HCT116 (cell line): ENCODE data around the gene KCNN3. TPM values are rescaled to one million over a fixed set of nuclear protein-coding genes. Genes with fewer than 3 reads are reported as not detected.

Source experiments
- ATAC-seq: fragments of 200-7000 bp; cut with Tn5 transposase; 2 replicates; pipeline ENCODE4 v1.9.1; 2020; ENCODE audit warnings: mild to moderate bottlenecking, moderate library complexity
- BruUV-seq: library from RNA; stranded (reverse); fragments of 400-500 nt; replicated peaks from 2 replicates; lab custom pipeline; 2021; lab: Mats Ljungman, UMichigan
- CTCF ChIA-PET: fragments of 300-600 bp; sonication (Branson Sonifier 250); formaldehyde crosslinking; loops from one replicate; lab custom pipeline; 2021; ENCODE audit warnings: antibody characterized with exemption; lab: Charles Lee
- POLR2A ChIA-PET: fragments of 300-600, 350-600 bp; sonication (Branson Sonifier 250); formaldehyde crosslinking; loops from one replicate; lab custom pipeline; 2021; ENCODE audit warnings: antibody characterized with exemption; lab: Charles Lee
- RAD21 ChIA-PET, 2 experiments: fragments of 300-600 bp; sonication (Branson Sonifier 250); formaldehyde crosslinking; loops; one replicate each; lab custom pipeline; 2023; ENCODE audit warnings: low total read pairs in 2 of 2; ENCODE audit not compliant: uncharacterized antibody in 2 of 2, unreplicated experiment in 2 of 2, low non-redundant PET in 1 of 2; lab: Charles Lee
- DNase-seq: peaks from one replicate; pipeline ENCODE4 v3.0.0-alpha.2; 2010; ENCODE audit warnings: low read depth, low spot score
- H2AFZ ChIP-seq: fragments of 200-600 bp; shearing (Covaris generic), sonication (generic); 2 replicates; pipeline ENCODE4 v1.6.1; 2017; ENCODE audit warnings: low read depth, mixed run types, mixed read lengths, antibody characterized with exemption, low read length; ENCODE audit not compliant: poor library complexity, severe bottlenecking
- H3K27ac ChIP-seq: 2 replicates; pipeline ENCODE4 v1.5.1; 2012; ENCODE audit warnings: low read depth, low read length
- H3K27me3 ChIP-seq: fragments of 200-600 bp; sonication (generic); 2 replicates; pipeline ENCODE4 v1.6.1; 2016; ENCODE audit warnings: mixed run types, low read length, mixed read lengths; ENCODE audit not compliant: insufficient read depth
- H3K36me3 ChIP-seq, 2 experiments: fragments of 200-500 bp in 1 of 2; fragments of 200-600 bp in 1 of 2; sonication (Bioruptor generic) in 1 of 2; sonication (generic) in 1 of 2; 2 replicates each; pipeline versions ENCODE4 v1.5.1 to v1.6.1; 2014 to 2016; ENCODE audit warnings: low read length in 2 of 2, inconsistent platforms in 1 of 2, mixed read lengths in 1 of 2, mixed run types in 1 of 2; ENCODE audit not compliant: insufficient read depth in 2 of 2, control insufficient read depth in 1 of 2
- H3K4me1 ChIP-seq, 2 experiments: fragments of 200-600 bp in 1 of 2; sonication (generic) in 1 of 2; 2 replicates each; pipeline versions ENCODE4 v1.5.1 to v1.6.1; 2012 to 2017; ENCODE audit warnings: low read length in 2 of 2, inconsistent platforms in 1 of 2, mild to moderate bottlenecking in 1 of 2, mixed read lengths in 1 of 2, mixed run types in 1 of 2, moderate library complexity in 1 of 2; ENCODE audit not compliant: insufficient read depth in 2 of 2, control insufficient read depth in 1 of 2
- H3K4me2 ChIP-seq: fragments of 200-600 bp; sonication (generic); 2 replicates; pipeline ENCODE4 v1.6.1; 2017; ENCODE audit warnings: mixed run types, low read length, mixed read lengths
- H3K4me3 ChIP-seq, 2 experiments: fragments of 200-600 bp in 1 of 2; sonication (generic) in 1 of 2; replicated peaks in 1 of 2; 2 replicates each; pipeline ENCODE4 v1.5.1; 2011 to 2016; ENCODE audit warnings: low read length in 2 of 2, control low read depth in 1 of 2, low read depth in 1 of 2, mild to moderate bottlenecking in 1 of 2, mixed read lengths in 1 of 2, mixed run types in 1 of 2
- H3K79me2 ChIP-seq: fragments of 200-600 bp; sonication (generic); 2 replicates; pipeline ENCODE4 v1.6.1; 2017; ENCODE audit warnings: mild to moderate bottlenecking, mixed run types, low read length, moderate library complexity, mixed read lengths; ENCODE audit not compliant: insufficient read depth
- H3K9ac ChIP-seq: fragments of 200-600 bp; sonication (generic); 2 replicates; pipeline ENCODE4 v1.6.1; 2016; ENCODE audit warnings: low read length, mixed read lengths
- H3K9me2 ChIP-seq: fragments of 200-600 bp; sonication (generic), shearing (Covaris generic); 2 replicates; pipeline ENCODE4 v1.6.1; 2017; ENCODE audit warnings: mixed run types, mild to moderate bottlenecking, moderate library complexity; ENCODE audit not compliant: insufficient read depth
- H3K9me3 ChIP-seq, 2 experiments: fragments of 200-500 bp in 1 of 2; fragments of 200-600 bp in 1 of 2; sonication (Bioruptor generic) in 1 of 2; sonication (generic) in 1 of 2; 2 replicates each; pipeline ENCODE4 v1.6.1; 2014 to 2017; ENCODE audit warnings: low read length in 2 of 2, mixed read lengths in 2 of 2, inconsistent platforms in 1 of 2, low read depth in 1 of 2, mild to moderate bottlenecking in 1 of 2, mixed run types in 1 of 2, moderate library complexity in 1 of 2; ENCODE audit not compliant: control insufficient read depth in 1 of 2, insufficient read depth in 1 of 2
- H4K20me1 ChIP-seq: fragments of 200-600 bp; sonication (generic), shearing (Covaris generic); 2 replicates; pipeline ENCODE4 v1.6.1; 2017; ENCODE audit warnings: mixed run types, mild to moderate bottlenecking, moderate library complexity; ENCODE audit not compliant: insufficient read depth
- CEBPB ChIP-seq: IDR thresholded peaks from 2 replicates; pipeline ENCODE4 v1.6.1; 2012; ENCODE audit warnings: low read depth
- EZH2phosphoT487 ChIP-seq: fragments of 200-600 bp; IDR thresholded peaks from 2 replicates; pipeline ENCODE4 v1.6.1; 2018; ENCODE audit warnings: antibody characterized with exemption, borderline replicate concordance
- FOSL1 ChIP-seq: IDR thresholded peaks from 2 replicates; pipeline ENCODE4 v1.6.1; 2012; ENCODE audit warnings: low read depth
- JUND ChIP-seq: IDR thresholded peaks from 2 replicates; pipeline ENCODE4 v1.6.1; 2012
- SIN3A ChIP-seq: IDR thresholded peaks from 2 replicates; pipeline ENCODE4 v1.6.1; 2012; ENCODE audit warnings: low read depth
- SP1 ChIP-seq: IDR thresholded peaks from 2 replicates; pipeline ENCODE4 v1.6.1; 2012; ENCODE audit warnings: low read depth
- YY1 ChIP-seq: IDR thresholded peaks from 2 replicates; pipeline ENCODE4 v1.6.1; 2011; ENCODE audit warnings: low read length, low read depth, moderate library complexity, mild to moderate bottlenecking; ENCODE audit not compliant: insufficient replicate concordance; ENCODE audit errors: extremely low read depth
- ZFX ChIP-seq: fragments of 450-650 bp; IDR thresholded peaks from 2 replicates; pipeline ENCODE4 v1.6.1; 2017
- intact Hi-C: fragments of 100-400 bp; cut with micrococcal nuclease; formaldehyde crosslinking; loops from 2 replicates; pipeline ENCODE4 v1.10.0; 2022
- total RNA-seq: library from RNA; stranded (reverse); gene quantifications from one replicate; pipeline ENCODE4 v1.2.1, GENCODE V29; 2021; ENCODE audit not compliant: unreplicated experiment
- TF ChIP-seq, protein P1 (sequence below): IDR thresholded peaks from 2 replicates; pipeline ENCODE4 v1.6.1; 2012; ENCODE audit warnings: low read depth

KCNN3 gene
- total RNA-seq, 1 experiment from 2014 or later = 1.1 TPM

DNA sequence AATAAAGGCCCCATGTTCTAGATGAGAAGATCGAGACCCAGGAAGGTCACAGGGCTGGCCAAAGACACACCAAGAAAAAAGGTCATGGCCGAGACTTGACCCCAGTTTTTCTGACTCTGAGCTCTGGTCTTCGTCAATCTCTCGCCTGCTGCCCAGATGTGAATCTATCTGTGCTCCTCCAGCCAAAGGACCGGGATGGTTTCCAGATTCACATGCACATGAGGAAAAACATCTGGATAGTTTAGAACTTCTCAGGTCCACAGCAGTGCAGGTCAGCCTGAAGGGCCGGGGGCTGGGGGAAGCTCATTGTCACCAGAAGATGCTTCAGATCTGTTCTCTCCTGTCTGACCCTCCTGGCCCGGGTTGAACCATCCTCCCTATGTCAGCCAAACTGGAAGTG, 49.0 kb downstream of the KCNN3 start:
- no peak overlapping the region for H2AFZ ChIP-seq
- H3K27me3 ChIP-seq = no peaks in the 10 kb centered on the region
- H4K20me1 ChIP-seq = no peaks in the 10 kb centered on the region
- RAD21 ChIA-PET = interaction anchor here in 1 of 2 experiments (0.6 kb wide), 1 partner anchor 163 kb away, joined by 3 read pairs; no protein-coding TSS in a partner anchor
- no peaks in the 10 kb centered on the region for H3K9me2 ChIP-seq
- no peak for DNase-seq
- no peaks in the 10 kb centered on the region for H3K9me3 ChIP-seq
- POLR2A ChIA-PET = no interaction called here
- no peak overlapping the region for H3K4me3 ChIP-seq
- TF ChIP-seq YY1 (no peak), FOSL1 (no peak), ZFX (no peak), EZH2phosphoT487 (no peak), SP1 (no peak), CEBPB (no peak), JUND (no peak), SIN3A (no peak)
- TF ChIP-seq, protein P1, sequence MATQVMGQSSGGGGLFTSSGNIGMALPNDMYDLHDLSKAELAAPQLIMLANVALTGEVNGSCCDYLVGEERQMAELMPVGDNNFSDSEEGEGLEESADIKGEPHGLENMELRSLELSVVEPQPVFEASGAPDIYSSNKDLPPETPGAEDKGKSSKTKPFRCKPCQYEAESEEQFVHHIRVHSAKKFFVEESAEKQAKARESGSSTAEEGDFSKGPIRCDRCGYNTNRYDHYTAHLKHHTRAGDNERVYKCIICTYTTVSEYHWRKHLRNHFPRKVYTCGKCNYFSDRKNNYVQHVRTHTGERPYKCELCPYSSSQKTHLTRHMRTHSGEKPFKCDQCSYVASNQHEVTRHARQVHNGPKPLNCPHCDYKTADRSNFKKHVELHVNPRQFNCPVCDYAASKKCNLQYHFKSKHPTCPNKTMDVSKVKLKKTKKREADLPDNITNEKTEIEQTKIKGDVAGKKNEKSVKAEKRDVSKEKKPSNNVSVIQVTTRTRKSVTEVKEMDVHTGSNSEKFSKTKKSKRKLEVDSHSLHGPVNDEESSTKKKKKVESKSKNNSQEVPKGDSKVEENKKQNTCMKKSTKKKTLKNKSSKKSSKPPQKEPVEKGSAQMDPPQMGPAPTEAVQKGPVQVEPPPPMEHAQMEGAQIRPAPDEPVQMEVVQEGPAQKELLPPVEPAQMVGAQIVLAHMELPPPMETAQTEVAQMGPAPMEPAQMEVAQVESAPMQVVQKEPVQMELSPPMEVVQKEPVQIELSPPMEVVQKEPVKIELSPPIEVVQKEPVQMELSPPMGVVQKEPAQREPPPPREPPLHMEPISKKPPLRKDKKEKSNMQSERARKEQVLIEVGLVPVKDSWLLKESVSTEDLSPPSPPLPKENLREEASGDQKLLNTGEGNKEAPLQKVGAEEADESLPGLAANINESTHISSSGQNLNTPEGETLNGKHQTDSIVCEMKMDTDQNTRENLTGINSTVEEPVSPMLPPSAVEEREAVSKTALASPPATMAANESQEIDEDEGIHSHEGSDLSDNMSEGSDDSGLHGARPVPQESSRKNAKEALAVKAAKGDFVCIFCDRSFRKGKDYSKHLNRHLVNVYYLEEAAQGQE = no peak
- no peak overlapping the region for H3K27ac ChIP-seq
- no peak for ATAC-seq
- H3K79me2 ChIP-seq = no peaks in the 10 kb centered on the region
- BruUV-seq = no TSS peak
- no peak overlapping the region for H3K4me2 ChIP-seq
- H3K36me3 ChIP-seq = no peaks in the 10 kb centered on the region
- intact Hi-C loops = no loop called here
- 0 out of 4 replicates have a peak, but pooled peaks cover 0 to 2% of the 10 kb centered on the region in 2 experiments for H3K4me1 ChIP-seq
- CTCF ChIA-PET = no interaction called here
- no peak overlapping the region for H3K9ac ChIP-seq
